GM18520 (cell line): ENCODE data around the gene PTPN22.

Experiments used
- ATAC-seq: cut with Tn5 transposase; IDR thresholded peaks from one replicate; pipeline ENCODE4 v1.9.1; 2021; ENCODE audit not compliant: unreplicated experiment

The PTPN22 gene

GRCh38 chr1:113871597-113872113 lies at the start of gene PTPN22:
Gene PTPN22, minus strand, starts transcription at chr1:113871712.
- ATAC-seq, result peak; percentile 90

- ATAC-seq, result no peak
Observed at GRCh38 chr1:113918243-113918642, 46.7 kb upstream of the PTPN22 start.

- no peak for ATAC-seq
Observed at GRCh38 chr1:113917400-113918082, 46.0 kb upstream of the PTPN22 start.

- ATAC-seq, result no peak
Observed at GRCh38 chr1:113916974-113917373, 45.5 kb upstream of the PTPN22 start.

- ATAC-seq, result no peak
Observed at GRCh38 chr1:113913887-113914664, 42.6 kb upstream of the PTPN22 start.

- no peak for ATAC-seq
Observed at GRCh38 chr1:113913312-113913668, 41.8 kb upstream of the PTPN22 start.

- ATAC-seq, result no peak
Observed at GRCh38 chr1:113912594-113913311, 41.2 kb upstream of the PTPN22 start.

GRCh38 chr1:113905435-113905861 lies 33.9 kb upstream of the PTPN22 start:
- ATAC-seq, result peak; percentile 1

GRCh38 chr1:113904674-113905434 lies 33.3 kb upstream of the PTPN22 start, which contains the start of the genes AP4B1 and DCLRE1B:
Gene AP4B1, minus strand, starts transcription at chr1:113904799. Its CDS starts 82 bp downstream, at chr1:113904717.
Gene DCLRE1B, plus strand, starts transcription at chr1:113905326. Its CDS starts 261 bp downstream, at chr1:113905587.
- ATAC-seq, result peak; percentile 83

- ATAC-seq, result no peak
Observed at GRCh38 chr1:113904293-113904673, 32.8 kb upstream of the PTPN22 start.

- no peak for ATAC-seq
Observed at GRCh38 chr1:113903501-113904292, 32.2 kb upstream of the PTPN22 start.

- no peak for ATAC-seq
Observed at GRCh38 chr1:113901191-113901590, 29.7 kb upstream of the PTPN22 start.

- no peak for ATAC-seq
Observed at GRCh38 chr1:113899111-113899510, 27.6 kb upstream of the PTPN22 start.

- ATAC-seq, result no peak
Observed at GRCh38 chr1:113898241-113898814, 26.8 kb upstream of the PTPN22 start.

- no peak for ATAC-seq
Observed at GRCh38 chr1:113895961-113896360, 24.4 kb upstream of the PTPN22 start.

GRCh38 chr1:113895098-113895497 lies 23.6 kb upstream of the PTPN22 start:
- ATAC-seq, result no peak

- no peak for ATAC-seq
Observed at GRCh38 chr1:113893267-113893666, 21.8 kb upstream of the PTPN22 start.

GRCh38 chr1:113891631-113892220 lies 20.2 kb upstream of the PTPN22 start:
- ATAC-seq, result no peak

GRCh38 chr1:113890816-113891215 lies 19.3 kb upstream of the PTPN22 start:
- ATAC-seq, result no peak
